Esophagus squamous epithelium (tissue), 5 donors: ENCODE results near the gene DENND4B. TPM values are rescaled to one million over a fixed set of nuclear protein-coding genes. Genes with fewer than 3 reads are reported as not detected.

Experiments used
- DNase-seq: peaks from one replicate; lab custom pipeline; 2025; lab: John Stamatoyannopoulos, UW
- H3K27ac ChIP-seq, 4 donors: fragments of 200-600 bp; sonication (generic); one replicate each; pipeline ENCODE4 v1.5.1; 2016 to 2019; ENCODE audit warnings: mild to moderate bottlenecking in 1 of 4
- H3K27me3 ChIP-seq, 4 donors: fragments of 200-600 bp; sonication (generic); 1 replicate in 3 of 4; 2 replicates in 1 of 4; pipeline versions ENCODE4 v1.5.1 to v1.6.0; 2017 to 2021; ENCODE audit warnings: antibody characterized with exemption in 1 of 4
- H3K36me3 ChIP-seq, 3 donors: fragments of 200-600 bp; sonication (generic); one replicate each; pipeline ENCODE4 v1.5.1; 2016 to 2019
- H3K4me1 ChIP-seq, 3 donors: fragments of 200-600 bp; sonication (generic); one replicate each; pipeline ENCODE4 v1.5.1; 2017 to 2019
- H3K4me3 ChIP-seq, 4 donors: fragments of 200-600 bp; sonication (generic); 1 replicate in 3 of 4; 2 replicates in 1 of 4; pipeline ENCODE4 v1.5.1; 2016 to 2019; ENCODE audit warnings: mild to moderate bottlenecking in 2 of 4, moderate library complexity in 1 of 4
- H3K9me3 ChIP-seq, 3 donors: fragments of 200-600 bp; sonication (generic); one replicate each; pipeline ENCODE4 v1.5.1; 2016 to 2019
- POLR2A ChIP-seq, 4 donors: fragments of 450-650 bp; IDR thresholded peaks; one replicate each; pipeline ENCODE4 v1.6.1; 2017; ENCODE audit warnings: antibody characterized with exemption in 4 of 4, mild to moderate bottlenecking in 4 of 4, moderate library complexity in 3 of 4
- WGBS, 2 donors: methylation state at CpG; one replicate each; pipeline ENCODE4 v1.1.5; 2018; 5-methylcytosine and 5-hydroxymethylcytosine counted together
- intact Hi-C: fragments of 100-400 bp; cut with DNase I; formaldehyde crosslinking; loops from one replicate; pipeline ENCODE4 v1.15.0; 2022
- total RNA-seq, 4 donors: library from RNA; depleted of rRNA; stranded (reverse); fragments of >200 nt; gene quantifications; one replicate each; pipeline ENCODE4 v1.1.0, GENCODE V29; 2016
- TF ChIP-seq, protein P1 (sequence below), 6 experiments: fragments of 450-650 bp in 4 of 6; fragments of 200-600 bp in 2 of 6; sonication (generic) in 2 of 6; IDR thresholded peaks; one replicate each; pipeline ENCODE4 v1.5.1; 2016 to 2019; ENCODE audit warnings: antibody characterized with exemption in 6 of 6, mild to moderate bottlenecking in 4 of 6, moderate library complexity in 4 of 6
- donor health status: DM: yes; HTN: yes; CAD: no.

DENND4B gene
- total RNA-seq, 4 donors from 2014 or later = 5.9 to 31.7 (median 14.1) TPM

DNA sequence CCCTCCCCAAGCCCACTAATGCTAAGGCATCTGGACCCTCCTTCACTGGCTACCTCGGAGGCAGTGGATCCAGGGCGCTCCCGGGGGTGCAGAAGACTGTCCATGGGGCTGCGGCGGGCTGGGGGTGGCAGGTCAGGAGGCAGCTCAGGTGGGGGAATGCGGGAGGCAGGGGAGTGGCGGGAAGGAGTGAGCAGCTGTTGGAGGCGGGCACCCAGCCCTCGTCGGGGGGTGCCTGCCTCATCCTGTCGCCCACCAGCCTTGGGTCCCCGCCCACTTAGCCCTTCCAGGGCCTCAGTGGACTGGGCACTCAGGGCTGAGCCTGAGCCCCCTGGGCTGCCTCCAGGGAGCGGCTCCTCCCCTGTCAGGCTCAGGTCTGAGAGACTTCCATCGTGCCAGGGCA is 13.1 kb downstream of the DENND4B start:
- no peaks in the 10 kb centered on the region for H3K27me3 ChIP-seq
- 72 to 100% methylated on average over 1 to 5 of the region's 14 CpGs for WGBS, 2 donors
- TF ChIP-seq POLR2A (IDR thresholded peaks at IDR 0.05) = no peak
- TF ChIP-seq, protein P1, sequence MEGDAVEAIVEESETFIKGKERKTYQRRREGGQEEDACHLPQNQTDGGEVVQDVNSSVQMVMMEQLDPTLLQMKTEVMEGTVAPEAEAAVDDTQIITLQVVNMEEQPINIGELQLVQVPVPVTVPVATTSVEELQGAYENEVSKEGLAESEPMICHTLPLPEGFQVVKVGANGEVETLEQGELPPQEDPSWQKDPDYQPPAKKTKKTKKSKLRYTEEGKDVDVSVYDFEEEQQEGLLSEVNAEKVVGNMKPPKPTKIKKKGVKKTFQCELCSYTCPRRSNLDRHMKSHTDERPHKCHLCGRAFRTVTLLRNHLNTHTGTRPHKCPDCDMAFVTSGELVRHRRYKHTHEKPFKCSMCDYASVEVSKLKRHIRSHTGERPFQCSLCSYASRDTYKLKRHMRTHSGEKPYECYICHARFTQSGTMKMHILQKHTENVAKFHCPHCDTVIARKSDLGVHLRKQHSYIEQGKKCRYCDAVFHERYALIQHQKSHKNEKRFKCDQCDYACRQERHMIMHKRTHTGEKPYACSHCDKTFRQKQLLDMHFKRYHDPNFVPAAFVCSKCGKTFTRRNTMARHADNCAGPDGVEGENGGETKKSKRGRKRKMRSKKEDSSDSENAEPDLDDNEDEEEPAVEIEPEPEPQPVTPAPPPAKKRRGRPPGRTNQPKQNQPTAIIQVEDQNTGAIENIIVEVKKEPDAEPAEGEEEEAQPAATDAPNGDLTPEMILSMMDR (IDR thresholded peaks at IDR 0.05) = no peak
- intact Hi-C loops = no loop called here
- H3K9me3 ChIP-seq = no peaks in the 10 kb centered on the region
- H3K27ac ChIP-seq = no peak overlapping the region
- peaks cover 28 to 96% (median 42%) of the 10 kb centered on the region in 3 donors for H3K36me3 ChIP-seq
- DNase-seq = no peak
- H3K4me1 ChIP-seq = peaks cover 0 to 11% (median 0%) of the 10 kb centered on the region in 3 donors
- no peak overlapping the region for H3K4me3 ChIP-seq

DNA sequence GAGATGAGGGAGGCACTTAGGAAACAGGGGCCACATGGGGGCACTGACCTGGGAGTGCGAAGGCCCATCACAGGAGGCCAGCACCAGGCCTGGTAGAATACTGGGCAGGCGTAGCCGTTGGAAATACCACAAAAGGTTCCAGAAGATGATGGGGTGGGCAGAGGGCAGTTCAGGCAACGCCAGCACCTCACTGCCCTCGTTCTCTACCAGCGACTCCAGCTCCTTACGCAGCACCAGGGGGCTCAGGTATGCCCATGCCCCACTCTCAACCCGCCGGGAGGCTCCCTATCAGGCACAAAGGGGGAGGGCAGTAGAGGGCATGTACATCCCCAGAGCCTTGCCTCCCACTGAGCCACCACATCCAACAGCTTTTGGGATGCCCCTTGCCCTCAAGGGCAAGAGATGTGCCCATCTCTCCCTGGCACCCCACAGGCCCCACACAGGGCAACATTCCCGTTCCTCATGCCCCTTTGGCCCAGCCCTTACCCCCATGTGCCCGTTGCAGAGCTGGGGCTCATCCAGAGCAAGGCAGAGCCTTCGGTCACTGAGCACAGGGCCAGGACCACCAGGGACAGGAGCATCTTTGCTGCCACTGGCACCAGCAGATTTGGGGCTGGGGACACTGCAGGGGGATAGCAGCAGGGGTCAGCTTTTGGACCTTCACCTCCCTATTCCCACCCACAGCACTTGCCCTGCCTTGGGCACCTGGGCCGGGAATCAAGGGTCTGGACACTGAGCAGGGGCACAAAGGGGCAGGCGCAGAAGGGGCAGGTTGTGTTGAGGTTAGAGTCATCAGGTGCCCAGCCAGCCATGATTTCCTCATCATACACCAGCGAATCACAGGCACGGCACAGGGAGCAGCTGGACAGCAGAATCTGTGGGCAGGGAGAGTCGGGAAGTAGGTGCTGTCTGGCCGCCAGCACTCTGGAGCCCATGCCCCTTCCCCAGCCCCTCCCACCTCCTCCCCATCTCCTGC is 14.1 kb downstream of the DENND4B start:
- peaks cover 0 to 14% (median 0%) of the 10 kb centered on the region in 3 donors for H3K4me1 ChIP-seq
- H3K27me3 ChIP-seq = no peaks in the 10 kb centered on the region
- intact Hi-C loops = no loop called here
- H3K36me3 ChIP-seq = peaks cover 28 to 86% (median 42%) of the 10 kb centered on the region in 3 donors
- WGBS, 2 donors = 91 to 99% methylated on average over 9 to 10 of the region's 18 CpGs
- TF ChIP-seq, protein P1 (IDR thresholded peaks at IDR 0.05) = no peak
- no peak for DNase-seq
- H3K4me3 ChIP-seq = no peak overlapping the region
- H3K27ac ChIP-seq = no peak overlapping the region
- no peaks in the 10 kb centered on the region for H3K9me3 ChIP-seq

DNA sequence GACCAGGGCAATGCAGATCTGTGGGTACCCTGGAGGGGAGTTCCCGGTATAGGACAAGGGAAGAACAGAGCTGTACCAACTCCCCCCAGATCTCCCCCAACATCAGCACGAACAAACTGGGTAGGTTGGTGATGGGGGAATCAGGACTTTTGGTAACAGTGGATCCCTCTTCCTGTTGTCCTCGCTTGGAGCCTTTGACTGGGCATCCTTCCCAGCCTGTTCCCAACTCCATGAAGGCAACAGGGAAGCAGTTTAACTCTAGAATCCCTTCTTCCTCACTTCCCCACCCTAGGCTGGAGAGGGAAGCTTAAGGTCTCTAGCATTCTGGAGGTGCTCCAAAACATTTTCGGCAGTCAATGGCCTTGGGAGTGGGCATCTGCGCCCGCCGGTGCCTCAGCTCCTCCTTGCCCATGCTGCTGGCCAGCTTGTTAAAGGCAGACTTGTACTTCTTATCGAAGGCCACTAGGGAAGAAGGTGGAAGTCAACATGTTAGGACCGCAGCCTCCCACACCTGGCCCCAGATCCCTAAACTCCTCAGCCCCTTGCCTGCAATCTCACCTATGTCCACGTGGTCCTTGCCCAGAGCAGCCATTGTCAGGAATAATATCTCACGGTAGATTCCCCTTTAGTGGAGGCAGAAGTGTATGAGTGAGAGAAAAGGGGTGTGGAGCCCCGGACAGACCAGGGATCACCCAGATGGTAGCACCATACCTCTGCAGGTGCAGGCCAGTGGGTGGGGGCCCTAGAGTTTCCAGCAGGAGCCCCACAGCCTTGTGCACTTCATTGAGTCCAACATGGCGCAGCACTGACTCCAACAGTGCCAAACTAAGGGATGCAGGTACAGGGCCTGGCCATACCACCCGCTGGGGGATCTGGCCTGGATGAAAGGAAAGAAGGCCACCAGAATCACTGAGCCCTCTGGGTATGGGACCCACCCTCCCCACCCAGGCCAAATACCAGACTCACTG is 16.3 kb downstream of the DENND4B start:
- Histone ChIP-seq H3K36me3 (peaks cover 11 to 64% (median 30%) of the 10 kb centered on the region in 3 donors), H3K4me1 (peaks cover 0 to 14% (median 0%) of the 10 kb centered on the region in 3 donors), H3K4me3 (no peak overlapping the region), H3K27me3 (no peaks in the 10 kb centered on the region), H3K27ac (no peak overlapping the region), H3K9me3 (no peaks in the 10 kb centered on the region)
- 80 to 87% methylated on average over 10 to 12 of the region's 14 CpGs for WGBS, 2 donors
- intact Hi-C loops = no loop called here
- TF ChIP-seq, protein P1 (IDR thresholded peaks at IDR 0.05) = no peak
- TF ChIP-seq POLR2A (IDR thresholded peaks at IDR 0.05) = no peak
- no peak for DNase-seq

DNA sequence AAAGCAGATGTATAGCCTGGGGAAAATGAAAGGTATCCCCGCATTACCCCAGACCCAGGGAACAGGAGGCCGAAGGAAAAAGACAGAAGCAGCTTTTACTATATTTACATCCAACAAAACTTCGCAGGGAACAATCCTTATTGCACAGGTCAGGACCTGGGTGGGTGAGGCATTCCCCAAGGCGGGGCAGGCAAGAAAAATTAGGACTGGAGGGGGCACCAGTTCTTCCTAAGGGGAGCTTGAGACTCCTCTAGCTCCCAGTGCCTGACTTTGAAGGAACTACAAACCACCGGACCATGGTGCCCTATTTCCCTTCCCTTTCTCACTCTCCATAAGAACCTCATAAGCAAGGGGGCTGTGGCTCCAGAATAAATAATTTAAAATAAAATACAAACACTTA is 17.1 kb downstream of the DENND4B start:
- H3K4me3 ChIP-seq = no peak overlapping the region
- H3K4me1 ChIP-seq = peaks cover 0 to 16% (median 0%) of the 10 kb centered on the region in 3 donors
- TF ChIP-seq, protein P1 (IDR thresholded peaks at IDR 0.05) = no peak
- no peak for TF ChIP-seq POLR2A (IDR thresholded peaks at IDR 0.05)
- WGBS, 2 donors = 86 to 93% methylated on average over 5 of the region's 5 CpGs
- intact Hi-C loops = no loop called here
- no peaks in the 10 kb centered on the region for H3K9me3 ChIP-seq
- no peak for DNase-seq
- peak overlapping the region in 2 of 4 donors; percentile 7 to 33 for H3K27ac ChIP-seq
- no peaks in the 10 kb centered on the region for H3K27me3 ChIP-seq
- peaks cover 11 to 56% (median 28%) of the 10 kb centered on the region in 3 donors for H3K36me3 ChIP-seq
